Erythroblast (primary cell): ENCODE results near the gene BLM.

Experiments used
- GATA1 ChIP-seq: IDR thresholded peaks from 2 replicates; pipeline ENCODE4 v1.6.1; 2011; ENCODE audit warnings: low read depth, mild to moderate bottlenecking, control low read depth, low read length, moderate library complexity
- POLR2A ChIP-seq: IDR thresholded peaks from 2 replicates; pipeline ENCODE4 v1.6.1; 2011; ENCODE audit warnings: mild to moderate bottlenecking, low read length

GRCh38 chr15:90794538-90794937, 77.4 kb downstream of the BLM start:
- TF ChIP-seq POLR2A (no peak), GATA1 (no peak)
